Endothelial cell of umbilical vein (primary cell): ENCODE measurements around the gene TMPRSS15.

Source experiments
- CTCF ChIP-seq, 2 donors: IDR thresholded peaks; 1 replicate in 1 of 2; 2 replicates in 1 of 2; pipeline ENCODE4 v1.5.1; 2011; ENCODE audit warnings: low read length in 2 of 2, mild to moderate bottlenecking in 2 of 2, moderate library complexity in 2 of 2, control low read depth in 1 of 2, inconsistent platforms in 1 of 2, low read depth in 1 of 2; ENCODE audit not compliant: insufficient read depth in 1 of 2; ENCODE audit errors: extremely low read depth in 1 of 2
- EZH2 ChIP-seq: IDR thresholded peaks from 2 replicates; pipeline ENCODE4 v1.6.1; 2012; ENCODE audit warnings: borderline replicate concordance, low read depth, mild to moderate bottlenecking, moderate library complexity, low read length, inconsistent platforms; ENCODE audit not compliant: severe bottlenecking
- FOS ChIP-seq: IDR thresholded peaks from 2 replicates; pipeline ENCODE4 v1.6.1; 2011; ENCODE audit warnings: mild to moderate bottlenecking, low read length, moderate library complexity, borderline replicate concordance; ENCODE audit not compliant: insufficient read depth
- GATA2 ChIP-seq: IDR thresholded peaks from 2 replicates; pipeline ENCODE4 v1.7.0; 2011; ENCODE audit warnings: low read depth, mild to moderate bottlenecking, moderate library complexity, mixed read lengths, low read length; ENCODE audit not compliant: insufficient read length, insufficient read depth
- JUN ChIP-seq: IDR thresholded peaks from 2 replicates; pipeline ENCODE4 v1.6.1; 2011; ENCODE audit warnings: borderline replicate concordance, low read depth; ENCODE audit not compliant: insufficient read length, insufficient read depth
- MAX ChIP-seq: IDR thresholded peaks from 2 replicates; pipeline ENCODE4 v1.6.1; 2011; ENCODE audit not compliant: insufficient read depth, insufficient read length
- MYC ChIP-seq: IDR thresholded peaks from one replicate; pipeline ENCODE4 v1.6.1; 2011; ENCODE audit warnings: mild to moderate bottlenecking, low read depth, low read length
- POLR2A ChIP-seq: IDR thresholded peaks from 2 replicates; pipeline ENCODE4 v1.6.1; 2012; ENCODE audit warnings: low read depth, mild to moderate bottlenecking, control low read depth, low read length
- POLR2AphosphoS5 ChIP-seq: IDR thresholded peaks from 2 replicates; pipeline ENCODE4 v1.6.1; 2012; ENCODE audit warnings: low read depth, mild to moderate bottlenecking, control low read depth, low read length, moderate library complexity; ENCODE audit not compliant: insufficient read depth

GRCh38 chr21:18265944-18266343 lies 137.6 kb downstream of the TMPRSS15 start:
- no peak for TF ChIP-seq CTCF (IDR thresholded peaks at IDR 0.05; ENCODE audit: extremely low read depth in 1 of 2, insufficient read depth in 1 of 2, low read depth in 1 of 2, low read length in 2 of 2)
- no peak for TF ChIP-seq JUN
- no peak for TF ChIP-seq POLR2A
- TF ChIP-seq POLR2AphosphoS5: no peak
- TF ChIP-seq MYC: no peak
- TF ChIP-seq EZH2: no peak
- TF ChIP-seq FOS: no peak
- TF ChIP-seq GATA2: no peak
- no peak for TF ChIP-seq MAX
